Measurements from ENCODE around the gene SLC35D2.

GRCh38 chr9:96423322-96423984 lies 39.9 kb upstream of the SLC35D2 start:
- TF ChIP-seq POLR2AphosphoS5 (IDR thresholded peaks at IDR 0.05; ENCODE audit: low read depth, low read length) (no peak), POLR2A (IDR thresholded peaks at IDR 0.05; ENCODE audit: low read depth, low read length) (no peak), TAF1 (IDR thresholded peaks at IDR 0.05; ENCODE audit: low read depth, low read length) (no peak), PAX5 (IDR thresholded peaks at IDR 0.05; ENCODE audit: insufficient read depth, low read length, severe bottlenecking) (no peak), SPI1 (IDR thresholded peaks at IDR 0.05; ENCODE audit: low read depth, low read length) (no peak)

Data from GM12891 (cell line).